Panc1 (cell line): Measurements from ENCODE around the gene STAT4. TPM values are rescaled to one million over a fixed set of nuclear protein-coding genes. Genes with fewer than 3 reads are reported as not detected.

Source experiments
- ATAC-seq: fragments of 200-7000 bp; cut with Tn5 transposase; 2 replicates; pipeline ENCODE4 v1.9.1; 2020; ENCODE audit warnings: mild to moderate bottlenecking, moderate library complexity
- BruUV-seq: library from RNA; stranded (reverse); fragments of 400-500 nt; replicated peaks from 2 replicates; lab custom pipeline; 2021; lab: Mats Ljungman, UMichigan
- CTCF ChIA-PET: fragments of 300-600 bp; sonication (Branson Sonifier 250); formaldehyde crosslinking; loops from one replicate; lab custom pipeline; 2022; ENCODE audit warnings: antibody characterized with exemption; lab: Charles Lee
- POLR2A ChIA-PET: fragments of 300-600 bp; sonication (Branson Sonifier 250); formaldehyde crosslinking; loops from one replicate; lab custom pipeline; 2022; ENCODE audit warnings: antibody characterized with exemption; lab: Charles Lee
- DNase-seq: peaks from one replicate; pipeline ENCODE4 v3.0.0-alpha.2; 2010; ENCODE audit warnings: low read depth, low spot score
- H3K27ac ChIP-seq: 2 replicates; pipeline ENCODE4 v1.5.1; 2011; ENCODE audit warnings: mild to moderate bottlenecking, low read length, inconsistent platforms
- H3K27me3 ChIP-seq: fragments of 200-500 bp; sonication (Bioruptor generic); 2 replicates; pipeline ENCODE4 v1.6.0; 2014; ENCODE audit warnings: low read length, inconsistent platforms; ENCODE audit not compliant: control insufficient read depth, insufficient read depth
- H3K36me3 ChIP-seq: fragments of 200-500 bp; sonication (Bioruptor generic); 2 replicates; pipeline ENCODE4 v1.5.1; 2014; ENCODE audit warnings: inconsistent platforms, mild to moderate bottlenecking, low read length, moderate library complexity; ENCODE audit not compliant: control insufficient read depth, insufficient read depth
- H3K4me1 ChIP-seq: 2 replicates; pipeline ENCODE4 v1.5.1; 2011; ENCODE audit warnings: inconsistent platforms, mild to moderate bottlenecking, low read length, moderate library complexity; ENCODE audit not compliant: control insufficient read depth, insufficient read depth
- H3K4me3 ChIP-seq, 2 experiments: 2 replicates each; pipeline ENCODE4 v1.5.1; 2011 to 2012; ENCODE audit warnings: low read depth in 2 of 2, low read length in 2 of 2, mild to moderate bottlenecking in 2 of 2, inconsistent platforms in 1 of 2, moderate library complexity in 1 of 2
- H3K9me3 ChIP-seq: fragments of 200-500 bp; sonication (Bioruptor generic); 2 replicates; pipeline ENCODE4 v1.5.1; 2014; ENCODE audit warnings: low read depth, mild to moderate bottlenecking, inconsistent platforms, low read length, moderate library complexity; ENCODE audit not compliant: control insufficient read depth, insufficient read depth
- POLR2AphosphoS5 ChIP-seq: IDR thresholded peaks from 2 replicates; pipeline ENCODE4 v1.6.1; 2012; ENCODE audit warnings: mild to moderate bottlenecking, low read depth, low read length, moderate library complexity
- SIN3A ChIP-seq: IDR thresholded peaks from 2 replicates; pipeline ENCODE4 v1.6.1; 2012; ENCODE audit warnings: low read depth, mild to moderate bottlenecking, low read length, moderate library complexity, borderline replicate concordance; ENCODE audit not compliant: insufficient read depth
- TCF7L2 ChIP-seq: IDR thresholded peaks from 2 replicates; pipeline ENCODE4 v1.6.1; 2011; ENCODE audit warnings: mild to moderate bottlenecking, low read depth, low read length, inconsistent platforms
- in situ Hi-C: cut with HindIII; loops from 2 replicates; pipeline ENCODE4 v1.10.0; 2016; ENCODE audit warnings: low sequenced_read_pairs, low pct_unique_long_range_greater_than_20kb
- intact Hi-C: fragments of 100-400 bp; cut with micrococcal nuclease; formaldehyde crosslinking; loops from one replicate; pipeline ENCODE4 v1.10.0; 2022; ENCODE audit not compliant: unreplicated experiment
- total RNA-seq: library from RNA; stranded (reverse); gene quantifications from one replicate; pipeline ENCODE4 v1.2.1, GENCODE V29; 2021; ENCODE audit not compliant: unreplicated experiment
- TF ChIP-seq, protein P1 (sequence below), 2 experiments: IDR thresholded peaks; 2 replicates each; pipeline ENCODE4 v1.6.1; 2011 to 2012; ENCODE audit warnings: low read depth in 2 of 2, control low read depth in 1 of 2, low read length in 1 of 2, mild to moderate bottlenecking in 1 of 2, moderate library complexity in 1 of 2; ENCODE audit not compliant: insufficient read depth in 1 of 2
- TF ChIP-seq, protein P2 (sequence below): fragments of 450-650 bp; IDR thresholded peaks from 2 replicates; pipeline ENCODE4 v1.5.1; 2017; ENCODE audit warnings: mild to moderate bottlenecking

STAT4 gene
- total RNA-seq, 1 experiment from 2014 or later = 0.05 TPM

DNA sequence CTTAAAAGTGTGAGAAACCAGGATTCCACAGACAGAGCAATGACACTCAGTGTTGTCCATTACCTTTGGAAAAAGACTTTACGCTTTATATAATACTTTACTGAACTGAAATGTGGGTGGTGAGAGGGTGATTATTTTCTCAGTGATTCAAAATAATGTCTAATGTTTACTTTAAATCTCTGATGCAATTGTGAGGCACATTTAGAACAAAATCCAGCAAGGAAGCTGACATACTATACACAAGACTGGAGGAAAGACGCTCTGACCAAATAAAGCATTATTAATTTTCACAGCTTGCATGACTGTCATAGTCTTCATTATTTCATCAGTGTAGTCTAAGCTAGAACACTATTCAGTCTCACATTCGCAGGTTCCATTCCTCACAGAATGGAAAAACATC is 102.7 kb downstream of the STAT4 start:
- intact Hi-C loops = no loop called here
- no peak overlapping the region for H3K4me3 ChIP-seq
- no peaks in the 10 kb centered on the region for H3K36me3 ChIP-seq
- no peak overlapping the region for H3K27ac ChIP-seq
- DNase-seq (no peak), ATAC-seq (no peak)
- POLR2A ChIA-PET = no interaction called here
- H3K9me3 ChIP-seq = peaks cover 3% of the 10 kb centered on the region; the same call in 1 of the 2 replicates
- peaks cover 8% of the 10 kb centered on the region; the same call in 1 of the 2 replicates for H3K27me3 ChIP-seq
- no peak for TF ChIP-seq POLR2AphosphoS5
- TF ChIP-seq TCF7L2 = no peak
- TF ChIP-seq, protein P1, sequence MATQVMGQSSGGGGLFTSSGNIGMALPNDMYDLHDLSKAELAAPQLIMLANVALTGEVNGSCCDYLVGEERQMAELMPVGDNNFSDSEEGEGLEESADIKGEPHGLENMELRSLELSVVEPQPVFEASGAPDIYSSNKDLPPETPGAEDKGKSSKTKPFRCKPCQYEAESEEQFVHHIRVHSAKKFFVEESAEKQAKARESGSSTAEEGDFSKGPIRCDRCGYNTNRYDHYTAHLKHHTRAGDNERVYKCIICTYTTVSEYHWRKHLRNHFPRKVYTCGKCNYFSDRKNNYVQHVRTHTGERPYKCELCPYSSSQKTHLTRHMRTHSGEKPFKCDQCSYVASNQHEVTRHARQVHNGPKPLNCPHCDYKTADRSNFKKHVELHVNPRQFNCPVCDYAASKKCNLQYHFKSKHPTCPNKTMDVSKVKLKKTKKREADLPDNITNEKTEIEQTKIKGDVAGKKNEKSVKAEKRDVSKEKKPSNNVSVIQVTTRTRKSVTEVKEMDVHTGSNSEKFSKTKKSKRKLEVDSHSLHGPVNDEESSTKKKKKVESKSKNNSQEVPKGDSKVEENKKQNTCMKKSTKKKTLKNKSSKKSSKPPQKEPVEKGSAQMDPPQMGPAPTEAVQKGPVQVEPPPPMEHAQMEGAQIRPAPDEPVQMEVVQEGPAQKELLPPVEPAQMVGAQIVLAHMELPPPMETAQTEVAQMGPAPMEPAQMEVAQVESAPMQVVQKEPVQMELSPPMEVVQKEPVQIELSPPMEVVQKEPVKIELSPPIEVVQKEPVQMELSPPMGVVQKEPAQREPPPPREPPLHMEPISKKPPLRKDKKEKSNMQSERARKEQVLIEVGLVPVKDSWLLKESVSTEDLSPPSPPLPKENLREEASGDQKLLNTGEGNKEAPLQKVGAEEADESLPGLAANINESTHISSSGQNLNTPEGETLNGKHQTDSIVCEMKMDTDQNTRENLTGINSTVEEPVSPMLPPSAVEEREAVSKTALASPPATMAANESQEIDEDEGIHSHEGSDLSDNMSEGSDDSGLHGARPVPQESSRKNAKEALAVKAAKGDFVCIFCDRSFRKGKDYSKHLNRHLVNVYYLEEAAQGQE (IDR thresholded peaks at IDR 0.05; ENCODE audit: insufficient read depth in 1 of 2, low read depth in 2 of 2, low read length in 1 of 2) = no peak
- no peak for TF ChIP-seq SIN3A
- TF ChIP-seq, protein P2, sequence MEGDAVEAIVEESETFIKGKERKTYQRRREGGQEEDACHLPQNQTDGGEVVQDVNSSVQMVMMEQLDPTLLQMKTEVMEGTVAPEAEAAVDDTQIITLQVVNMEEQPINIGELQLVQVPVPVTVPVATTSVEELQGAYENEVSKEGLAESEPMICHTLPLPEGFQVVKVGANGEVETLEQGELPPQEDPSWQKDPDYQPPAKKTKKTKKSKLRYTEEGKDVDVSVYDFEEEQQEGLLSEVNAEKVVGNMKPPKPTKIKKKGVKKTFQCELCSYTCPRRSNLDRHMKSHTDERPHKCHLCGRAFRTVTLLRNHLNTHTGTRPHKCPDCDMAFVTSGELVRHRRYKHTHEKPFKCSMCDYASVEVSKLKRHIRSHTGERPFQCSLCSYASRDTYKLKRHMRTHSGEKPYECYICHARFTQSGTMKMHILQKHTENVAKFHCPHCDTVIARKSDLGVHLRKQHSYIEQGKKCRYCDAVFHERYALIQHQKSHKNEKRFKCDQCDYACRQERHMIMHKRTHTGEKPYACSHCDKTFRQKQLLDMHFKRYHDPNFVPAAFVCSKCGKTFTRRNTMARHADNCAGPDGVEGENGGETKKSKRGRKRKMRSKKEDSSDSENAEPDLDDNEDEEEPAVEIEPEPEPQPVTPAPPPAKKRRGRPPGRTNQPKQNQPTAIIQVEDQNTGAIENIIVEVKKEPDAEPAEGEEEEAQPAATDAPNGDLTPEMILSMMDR = no peak
- in situ Hi-C loops = no loop called here
- no TSS peak for BruUV-seq
- peaks cover 3% of the 10 kb centered on the region; the same call in 1 of the 2 replicates for H3K4me1 ChIP-seq
- CTCF ChIA-PET = interaction anchor here (0.7 kb wide), 1 partner anchor 202 kb away, joined by 8 read pairs; no protein-coding TSS in a partner anchor

DNA sequence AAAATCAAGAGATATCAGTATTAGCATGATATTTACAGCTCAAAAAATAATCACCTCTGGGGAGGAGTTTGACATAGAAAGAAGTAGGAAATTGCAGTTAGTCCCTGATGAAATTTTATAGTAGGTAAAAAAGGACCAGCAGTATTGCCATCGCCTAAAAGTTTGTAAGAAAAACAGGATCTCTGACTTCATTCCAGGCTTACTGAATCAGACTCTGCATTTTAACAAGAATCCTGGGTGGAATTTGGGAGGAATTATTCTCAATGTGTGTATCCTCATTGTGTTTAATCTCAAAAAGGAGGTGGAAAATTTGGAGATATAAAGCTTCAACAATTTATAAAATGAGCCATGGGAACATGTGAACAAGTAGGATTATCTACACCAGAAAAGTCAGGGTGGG is 105.7 kb downstream of the STAT4 start:
- Histone ChIP-seq H3K36me3 (no peaks in the 10 kb centered on the region), H3K4me3 (no peak overlapping the region), H3K27ac (no peak overlapping the region), H3K4me1 (no peaks in the 10 kb centered on the region), H3K27me3 (peaks cover 4% of the 10 kb centered on the region; the same call in 1 of the 2 replicates), H3K9me3 (peaks cover 3% of the 10 kb centered on the region; the same call in 1 of the 2 replicates)
- BruUV-seq = no TSS peak
- ATAC-seq = no peak
- ChIA-PET POLR2A (no interaction called here), CTCF (no interaction called here)
- TF ChIP-seq, protein P1 (IDR thresholded peaks at IDR 0.05; ENCODE audit: insufficient read depth in 1 of 2, low read depth in 2 of 2, low read length in 1 of 2) = no peak
- TF ChIP-seq TCF7L2 (no peak), SIN3A (no peak), POLR2AphosphoS5 (no peak)
- TF ChIP-seq, protein P2 = no peak
- DNase-seq = no peak
- intact Hi-C loops (no loop called here), in situ Hi-C loops (no loop called here)
